GM18499 (cell line): ENCODE measurements around the gene LRMDA.

Source experiments
- ATAC-seq: cut with Tn5 transposase; IDR thresholded peaks from one replicate; pipeline ENCODE4 v1.9.1; 2021; ENCODE audit warnings: moderate number of reproducible peaks; ENCODE audit not compliant: insufficient read depth, unreplicated experiment

The LRMDA gene

DNA sequence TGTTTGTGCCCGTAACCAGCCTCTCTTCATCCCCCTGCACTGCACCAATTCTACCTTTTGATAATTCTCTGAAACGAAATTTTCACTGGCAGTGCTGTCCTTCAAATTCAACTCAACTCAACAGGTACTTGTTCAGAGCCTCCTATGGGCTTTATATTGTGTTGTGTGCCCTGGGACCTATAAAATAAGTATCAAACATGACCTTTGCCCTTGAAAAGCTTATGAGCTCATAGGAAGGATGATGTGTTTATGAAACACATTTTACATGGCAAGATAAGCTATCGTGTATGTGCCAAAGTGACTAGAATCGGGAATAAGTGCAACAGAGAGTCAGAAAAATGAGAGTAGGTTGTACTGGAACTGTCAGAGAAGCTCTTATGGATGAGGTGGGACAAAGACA is 923.5 kb downstream of the LRMDA start:
- no peak for ATAC-seq

GRCh38 chr10:76356557-76356956 is 925.1 kb downstream of the LRMDA start:
- no peak for ATAC-seq

GRCh38 chr10:76357726-76358415 is 926.4 kb downstream of the LRMDA start:
- ATAC-seq, result no peak

DNA sequence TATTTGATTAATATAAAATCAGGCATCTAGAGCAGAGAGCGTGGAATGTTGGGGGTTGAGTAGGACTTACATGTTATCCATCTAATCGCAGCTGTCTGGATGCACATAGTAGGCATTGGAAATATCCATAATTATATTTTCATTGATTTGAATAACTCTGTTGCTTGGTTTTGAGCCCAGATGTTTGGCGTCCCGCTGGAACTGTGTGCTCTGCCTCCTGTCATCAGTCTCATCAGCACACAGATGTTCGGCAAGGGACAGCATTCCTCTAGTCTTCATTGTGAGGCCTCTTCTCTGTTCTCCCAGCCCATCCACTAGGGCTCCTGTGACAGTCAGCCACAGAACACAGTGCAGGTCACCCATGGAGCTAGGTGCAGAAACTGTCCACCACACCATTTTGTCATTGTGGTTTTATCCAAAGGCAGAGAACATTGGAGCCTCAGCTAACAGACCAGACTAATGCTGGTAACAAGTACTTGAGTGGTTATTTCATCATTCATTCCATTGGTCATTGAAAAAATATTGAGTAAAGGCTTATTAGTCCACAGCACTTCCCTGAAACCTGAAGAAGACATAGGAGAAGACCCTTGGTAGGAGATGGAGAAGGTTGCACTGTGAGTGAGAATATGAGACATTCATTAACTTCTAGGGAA is 927.4 kb downstream of the LRMDA start:
- no peak for ATAC-seq

- ATAC-seq, result no peak
These were observed 944.3 kb downstream of the LRMDA start for GRCh38 chr10:76375761-76376160.

- ATAC-seq, result no peak
These were observed 951.0 kb downstream of the LRMDA start for GRCh38 chr10:76382381-76382851.

GRCh38 chr10:76388321-76389023 is 957.0 kb downstream of the LRMDA start:
- no peak for ATAC-seq

- no peak for ATAC-seq
These were observed 962.7 kb downstream of the LRMDA start for GRCh38 chr10:76393875-76394706.

GRCh38 chr10:76394707-76395042 is 963.3 kb downstream of the LRMDA start:
- no peak for ATAC-seq

GRCh38 chr10:76395251-76395650 is 963.8 kb downstream of the LRMDA start:
- ATAC-seq, result no peak

DNA sequence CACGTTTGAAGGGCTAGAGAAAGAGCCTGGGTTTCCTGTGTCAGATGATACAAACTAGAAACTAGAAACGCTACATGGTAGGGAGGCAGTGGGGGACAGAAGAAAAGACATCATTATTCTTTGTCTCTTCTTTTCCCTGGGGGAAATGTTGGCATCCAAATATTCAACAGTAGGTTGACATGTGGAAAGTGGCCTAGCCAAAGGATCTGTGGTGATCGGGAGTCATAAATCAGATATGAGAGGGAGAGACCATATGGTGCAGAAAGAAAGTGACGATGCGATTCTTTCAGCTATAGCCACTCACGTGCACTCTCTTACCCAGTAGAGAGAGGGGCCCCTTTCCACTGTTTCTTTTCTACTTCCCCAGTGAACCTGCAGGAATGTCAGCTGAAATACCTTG is 964.7 kb downstream of the LRMDA start:
- no peak for ATAC-seq

GRCh38 chr10:76397181-76398042 is 966.0 kb downstream of the LRMDA start:
- ATAC-seq, result no peak

- ATAC-seq, result no peak
These were observed 966.8 kb downstream of the LRMDA start for GRCh38 chr10:76398043-76398710.

DNA sequence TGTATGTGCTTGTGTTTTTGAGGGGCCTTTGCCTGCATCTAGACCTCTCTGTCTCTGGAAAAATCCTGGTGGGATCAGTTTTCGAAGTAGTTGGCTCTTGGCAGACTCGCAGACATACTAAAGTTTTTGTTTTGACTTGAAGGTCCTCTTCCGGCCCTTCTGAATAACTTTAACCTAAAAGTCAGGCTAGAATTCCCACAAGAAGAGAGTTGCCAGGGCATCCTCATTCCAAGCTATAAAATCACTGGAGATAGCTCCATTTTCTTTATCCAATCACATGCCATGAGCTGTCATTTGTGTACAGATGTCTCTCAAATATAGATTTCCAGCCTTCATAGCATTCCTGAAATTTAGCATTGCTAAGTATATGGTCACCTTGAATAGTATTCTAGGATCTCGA is 967.8 kb downstream of the LRMDA start:
- no peak for ATAC-seq

DNA sequence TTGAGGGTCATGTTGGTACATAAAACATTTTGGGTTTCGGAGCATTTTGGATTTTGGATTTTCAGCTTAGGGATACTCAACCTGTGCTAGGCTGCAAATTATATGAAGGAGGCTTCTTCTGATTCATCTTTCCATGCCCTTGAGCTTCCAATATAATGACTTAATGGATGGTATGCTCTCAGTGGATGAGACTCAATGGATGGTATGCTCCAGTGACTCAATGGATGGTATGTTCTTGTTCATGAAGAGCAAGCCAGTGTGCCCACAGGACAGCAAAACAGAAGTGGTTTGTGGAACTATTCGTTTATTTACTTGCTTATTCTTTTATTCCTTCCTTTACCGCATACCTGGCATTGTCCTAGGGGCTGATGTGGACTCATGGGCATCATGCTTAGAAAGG is 969.6 kb downstream of the LRMDA start:
- no peak for ATAC-seq

DNA sequence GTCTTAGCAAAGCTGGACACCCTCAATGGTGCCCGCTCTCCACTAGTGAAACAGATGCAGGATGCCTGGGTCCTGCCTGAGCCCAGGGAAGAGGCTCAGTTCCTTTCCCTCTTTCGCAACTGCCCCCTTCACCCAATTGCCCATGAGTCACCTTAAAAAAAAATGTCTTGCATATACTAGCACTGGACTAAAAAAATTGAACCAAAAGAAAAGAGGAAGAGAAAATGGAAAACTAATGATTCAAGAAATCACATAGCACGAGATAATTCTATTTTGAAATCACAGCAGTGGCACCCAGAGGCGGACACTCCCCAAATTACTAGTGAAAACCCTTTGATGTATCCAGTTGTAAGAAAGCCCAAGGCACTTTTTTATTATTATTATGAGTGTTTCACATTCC is 972.5 kb downstream of the LRMDA start:
- ATAC-seq, result no peak

DNA sequence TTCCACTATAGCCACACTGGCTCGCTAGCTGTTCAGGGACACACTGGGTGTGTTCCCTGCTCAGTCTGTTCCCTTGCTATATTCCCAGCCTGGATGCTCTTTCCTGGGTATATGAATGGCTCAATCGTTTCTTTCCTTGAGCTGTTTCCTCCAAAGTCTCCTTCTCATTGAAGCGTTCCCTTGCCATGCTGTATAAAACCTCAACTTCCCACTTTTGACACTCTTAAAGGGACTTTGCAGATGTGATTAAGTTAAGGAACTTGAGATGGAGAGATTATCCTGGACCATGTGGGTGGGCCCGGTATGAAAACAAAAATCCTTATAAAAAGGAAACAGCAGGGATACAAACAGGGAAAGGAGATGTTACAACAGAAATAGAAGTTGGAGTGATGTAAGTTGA is 973.1 kb downstream of the LRMDA start:
- no peak for ATAC-seq

DNA sequence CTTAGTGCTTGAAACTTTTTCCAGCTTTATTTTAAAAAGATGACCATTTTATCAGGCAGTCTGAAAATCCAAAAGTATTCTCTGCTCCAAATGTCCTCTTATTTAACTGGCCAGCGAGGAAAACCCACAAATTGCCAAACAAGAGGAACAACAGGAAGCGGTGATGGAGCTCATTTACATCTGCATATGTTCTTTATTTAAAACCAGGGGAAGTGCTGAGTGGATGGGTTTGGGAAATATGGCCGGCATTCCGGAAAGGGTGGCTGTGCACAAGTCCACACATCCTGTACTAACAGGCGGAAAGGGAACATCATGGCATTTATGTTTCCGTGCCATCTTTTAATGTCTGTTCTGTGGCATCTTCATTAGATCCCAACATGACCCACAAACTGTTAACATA is 974.5 kb downstream of the LRMDA start:
- no peak for ATAC-seq

DNA sequence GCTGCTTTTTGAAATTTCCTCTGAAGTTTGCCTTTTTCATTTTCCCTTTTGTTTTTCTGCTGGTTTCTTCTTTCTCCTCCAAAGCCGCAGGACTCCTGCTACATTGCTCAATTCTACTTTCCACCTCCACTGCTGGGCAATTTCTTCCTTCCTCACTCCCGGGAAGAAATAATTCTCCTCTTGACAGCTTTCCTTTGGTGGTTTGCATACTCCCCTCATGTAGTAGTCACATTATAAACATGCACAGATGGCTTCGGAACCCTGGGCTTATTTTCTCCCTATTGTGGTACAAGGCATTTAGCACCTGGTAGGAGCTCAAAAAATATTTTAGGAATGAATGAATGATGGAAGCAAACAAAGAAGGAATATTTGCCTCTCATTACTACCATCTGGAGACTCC is 977.2 kb downstream of the LRMDA start:
- ATAC-seq, result no peak
